Lower leg skin (tissue), 4 donors: ENCODE measurements around the gene JUND. TPM values are rescaled to one million over a fixed set of nuclear protein-coding genes. Genes with fewer than 3 reads are reported as not detected.
A peak's percentile ranks its signal among the peaks of the same experiment; 100 is the strongest.

ENCODE experiments used
- DNase-seq, 2 donors: peaks; one replicate each; pipeline ENCODE4 v3.0.0-alpha.2; 2019; ENCODE audit warnings: low spot score in 2 of 2
- H3K4me3 ChIP-seq: fragments of 200-600 bp; sonication (generic); 2 replicates; pipeline ENCODE4 v1.5.1; 2017; ENCODE audit warnings: mild to moderate bottlenecking, low read depth; ENCODE audit not compliant: poor library complexity, severe bottlenecking
- CTCF ChIP-seq, 3 donors: fragments of 450-650 bp; IDR thresholded peaks; one replicate each; pipeline ENCODE4 v1.5.1; 2016; ENCODE audit warnings: antibody characterized with exemption in 3 of 3, mild to moderate bottlenecking in 3 of 3, moderate library complexity in 2 of 3
- POLR2A ChIP-seq, 2 donors: fragments of 450-650 bp; IDR thresholded peaks; one replicate each; pipeline ENCODE4 v1.6.1; 2016 to 2017; ENCODE audit warnings: antibody characterized with exemption in 2 of 2, mild to moderate bottlenecking in 1 of 2, moderate library complexity in 1 of 2
- WGBS, 2 donors: methylation state at CpG; one replicate each; pipeline ENCODE4 v1.1.5; 2018; 5-methylcytosine and 5-hydroxymethylcytosine counted together
- intact Hi-C: fragments of 100-400 bp; cut with DNase I; formaldehyde crosslinking; loops from one replicate; pipeline ENCODE4 v1.15.0; 2023; ENCODE audit warnings: low total_unique reads
- total RNA-seq, 4 donors: library from RNA; depleted of rRNA; stranded (reverse); fragments of >200 nt; gene quantifications; one replicate each; pipeline ENCODE4 v1.1.0, GENCODE V29; 2016

The JUND gene
- total RNA-seq, 4 donors from 2014 or later = 337 to 886 (median 413) TPM

GRCh38 chr19:18261474-18261873, 19.9 kb downstream of the JUND start:
- no peak for DNase-seq
- intact Hi-C loops = no loop called here
- no peak for TF ChIP-seq CTCF (IDR thresholded peaks at IDR 0.05)
- no peak for TF ChIP-seq POLR2A (IDR thresholded peaks at IDR 0.05)
- 92 to 100% methylated on average over 1 to 2 of the region's 2 CpGs for WGBS, 2 donors
- H3K4me3 ChIP-seq = no peak overlapping the region

- DNase-seq = no peak
- no peak for TF ChIP-seq POLR2A (IDR thresholded peaks at IDR 0.05)
- no peak for TF ChIP-seq CTCF (IDR thresholded peaks at IDR 0.05)
- no peak overlapping the region for H3K4me3 ChIP-seq
- intact Hi-C loops = no loop called here
- WGBS, 2 donors = 81 to 90% methylated on average over 4 of the region's 4 CpGs
Observed at GRCh38 chr19:18259893-18260292, 21.5 kb downstream of the JUND start.

GRCh38 chr19:18257503-18258470, 23.6 kb downstream of the JUND start:
- DNase-seq = no peak
- no peak for TF ChIP-seq CTCF (IDR thresholded peaks at IDR 0.05)
- intact Hi-C loops = no loop called here
- no peak overlapping the region for H3K4me3 ChIP-seq
- 85 to 90% methylated on average over 52 to 53 of the region's 55 CpGs for WGBS, 2 donors

GRCh38 chr19:18254546-18255503, 26.6 kb downstream of the JUND start:
- intact Hi-C loops = loop anchor here (5.0 kb wide), 1 partner anchor 43 kb away; no protein-coding TSS in a partner anchor
- no peak for TF ChIP-seq CTCF (IDR thresholded peaks at IDR 0.05)
- TF ChIP-seq POLR2A (IDR thresholded peaks at IDR 0.05) = no peak
- no peak overlapping the region for H3K4me3 ChIP-seq
- DNase-seq = no peak
- WGBS, 2 donors = 13 to 21% methylated on average over 12 to 24 of the region's 24 CpGs

GRCh38 chr19:18253716-18254115, 27.7 kb downstream of the JUND start:
- WGBS, 2 donors = 22 to 34% methylated on average over 5 of the region's 5 CpGs
- no peak overlapping the region for H3K4me3 ChIP-seq
- DNase-seq = peak in 1 of 2 donors; percentile 29

More at GRCh38 chr19:18253716-18254115, 27.7 kb downstream of the JUND start:
- TF ChIP-seq CTCF (IDR thresholded peaks at IDR 0.05) = no peak
- intact Hi-C loops = loop anchor here (5.0 kb wide), 1 partner anchor 41 kb away; no protein-coding TSS in a partner anchor
